HEK293 (cell line): ENCODE results near the gene MAPK8IP3.

ENCODE experiments used
- CTCF ChIA-PET: fragments of 350-600 bp; formaldehyde crosslinking; extraction: SDS; loops from one replicate; lab custom pipeline; 2021; ENCODE audit warnings: antibody characterized with exemption; lab: Yijun Ruan, JAX
- POLR2A ChIA-PET: fragments of 300-600 bp; formaldehyde crosslinking; extraction: SDS; loops from one replicate; lab custom pipeline; 2020; ENCODE audit warnings: antibody characterized with exemption, inconsistent platforms; lab: Yijun Ruan, JAX
- H3K27ac ChIP-seq: fragments of 200-500 bp; sonication (Bioruptor generic); 2 replicates; pipeline ENCODE4 v1.5.1; 2014; ENCODE audit warnings: low read depth, low read length, control low read depth, inconsistent platforms; ENCODE audit errors: extremely low read depth
- H3K36me3 ChIP-seq, 2 experiments: fragments of 200-500 bp in 1 of 2; sonication (Bioruptor generic) in 1 of 2; 1 replicate in 1 of 2; 2 replicates in 1 of 2; pipeline ENCODE4 v1.5.1; 2014 to 2017; ENCODE audit warnings: inconsistent platforms in 2 of 2, low read length in 2 of 2; ENCODE audit not compliant: control insufficient read depth in 2 of 2, insufficient read depth in 1 of 2
- H3K4me1 ChIP-seq: fragments of 200-500 bp; sonication (Bioruptor generic); 2 replicates; pipeline ENCODE4 v1.5.1; 2014; ENCODE audit warnings: mild to moderate bottlenecking, low read length, inconsistent platforms; ENCODE audit not compliant: control insufficient read depth, insufficient read depth
- H3K4me3 ChIP-seq: 2 replicates; pipeline ENCODE4 v1.5.1; 2011; ENCODE audit warnings: low read depth, mild to moderate bottlenecking, control low read depth, low read length, moderate library complexity
- H3K9me3 ChIP-seq: fragments of 200-500 bp; sonication (Bioruptor generic); 2 replicates; pipeline ENCODE4 v1.5.1; 2014; ENCODE audit warnings: low read depth, low read length, inconsistent platforms; ENCODE audit not compliant: control insufficient read depth, insufficient read depth
- KLF10 ChIP-seq: fragments of 450-650 bp; IDR thresholded peaks from 2 replicates; pipeline ENCODE4 v1.5.1; 2018; ENCODE audit warnings: missing biosample characterization, mild to moderate bottlenecking, missing genetic modification characterization
- YY2 ChIP-seq: fragments of 450-650 bp; formaldehyde crosslinking; IDR thresholded peaks from 2 replicates; pipeline ENCODE4 v1.5.1; 2016; ENCODE audit warnings: missing biosample characterization, missing genetic modification characterization
- ZBTB17 ChIP-seq: fragments of 450-650 bp; formaldehyde crosslinking; IDR thresholded peaks from 2 replicates; pipeline ENCODE4 v1.5.1; 2016; ENCODE audit warnings: missing biosample characterization, missing genetic modification characterization
- ZBTB7A ChIP-seq: fragments of 450-650 bp; formaldehyde crosslinking; IDR thresholded peaks from 2 replicates; pipeline ENCODE4 v1.5.1; 2016; ENCODE audit warnings: low read depth, missing biosample characterization, missing genetic modification characterization
- ZBTB8A ChIP-seq: fragments of 450-650 bp; formaldehyde crosslinking; IDR thresholded peaks from 2 replicates; pipeline ENCODE4 v1.5.1; 2016; ENCODE audit warnings: missing biosample characterization, missing genetic modification characterization
- ZNF266 ChIP-seq: fragments of 450-650 bp; formaldehyde crosslinking; IDR thresholded peaks from 2 replicates; pipeline ENCODE4 v1.5.1; 2016; ENCODE audit warnings: missing biosample characterization, missing genetic modification characterization, low read depth
- ZNF423 ChIP-seq: fragments of 450-650 bp; formaldehyde crosslinking; IDR thresholded peaks from 2 replicates; pipeline ENCODE4 v1.5.1; 2016; ENCODE audit warnings: missing biosample characterization, missing genetic modification characterization
- ZNF561 ChIP-seq: fragments of 450-650 bp; IDR thresholded peaks from 2 replicates; pipeline ENCODE4 v1.5.1; 2018; ENCODE audit warnings: missing biosample characterization, missing genetic modification characterization, borderline replicate concordance
- ZNF600 ChIP-seq: fragments of 450-650 bp; formaldehyde crosslinking; IDR thresholded peaks from 2 replicates; pipeline ENCODE4 v1.5.1; 2016; ENCODE audit warnings: missing biosample characterization, missing genetic modification characterization
- ZNF621 ChIP-seq: fragments of 450-650 bp; formaldehyde crosslinking; IDR thresholded peaks from 2 replicates; pipeline ENCODE4 v1.5.1; 2017; ENCODE audit warnings: missing biosample characterization, missing genetic modification characterization
- ZNF626 ChIP-seq: fragments of 450-650 bp; sonication (Bioruptor Pico); formaldehyde crosslinking; IDR thresholded peaks from 2 replicates; pipeline ENCODE4 v1.5.1; 2018; ENCODE audit warnings: missing biosample characterization, missing genetic modification characterization, inconsistent platforms
- ZNF658 ChIP-seq: fragments of 450-650 bp; formaldehyde crosslinking; IDR thresholded peaks from 2 replicates; pipeline ENCODE4; 2016; ENCODE audit warnings: missing biosample characterization, missing genetic modification characterization
- ZNF664 ChIP-seq: fragments of 450-650 bp; formaldehyde crosslinking; IDR thresholded peaks from 2 replicates; pipeline ENCODE4 v1.5.1; 2016; ENCODE audit warnings: missing biosample characterization, missing genetic modification characterization
- ZNF677 ChIP-seq: fragments of 450-650 bp; IDR thresholded peaks from 2 replicates; pipeline ENCODE4 v1.5.0; 2018; ENCODE audit warnings: missing biosample characterization, mild to moderate bottlenecking, missing genetic modification characterization, moderate library complexity
- TF ChIP-seq, protein P1 (sequence below): fragments of 450-650 bp; formaldehyde crosslinking; IDR thresholded peaks from 2 replicates; pipeline ENCODE4 v1.5.1; 2016; ENCODE audit warnings: missing biosample characterization, missing genetic modification characterization
- TF ChIP-seq, protein P2 (sequence below): fragments of 450-650 bp; formaldehyde crosslinking; IDR thresholded peaks from 2 replicates; pipeline ENCODE4 v1.5.1; 2016; ENCODE audit warnings: missing biosample characterization, missing genetic modification characterization
- TF ChIP-seq, protein P3 (sequence below): fragments of 450-650 bp; formaldehyde crosslinking; IDR thresholded peaks from 2 replicates; pipeline ENCODE4 v1.5.1; 2016; ENCODE audit warnings: missing biosample characterization, missing genetic modification characterization
- TF ChIP-seq, protein P4 (sequence below): fragments of 450-650 bp; formaldehyde crosslinking; IDR thresholded peaks from 2 replicates; pipeline ENCODE4 v1.5.1; 2017; ENCODE audit warnings: missing biosample characterization, missing genetic modification characterization

MAPK8IP3 gene

DNA sequence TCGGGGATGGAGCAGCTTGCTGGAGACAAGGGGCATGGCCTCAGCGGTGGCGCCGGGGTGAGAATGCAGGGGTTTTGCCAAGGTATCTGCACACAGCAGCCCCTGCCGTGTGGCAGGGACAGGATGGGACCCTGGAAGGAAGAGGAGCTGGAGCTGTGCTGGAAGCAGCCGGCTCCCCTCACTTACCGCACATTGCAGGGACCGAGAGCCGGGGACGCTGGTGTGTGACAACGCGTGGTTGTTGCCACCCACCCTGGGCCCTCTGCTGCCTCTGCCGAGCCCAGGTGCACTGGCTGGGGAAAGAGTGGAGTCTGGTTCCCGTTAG, 79.8 kb downstream of the MAPK8IP3 start:
- Histone ChIP-seq H3K4me1 (peaks cover 6% of the 10 kb centered on the region), H3K4me3 (no peak overlapping the region), H3K9me3 (no peaks in the 10 kb centered on the region), H3K36me3 (peaks cover 12 to 58% of the 10 kb centered on the region in 2 experiments; a peak in 2 of 3 replicates), H3K27ac (no peak overlapping the region)
- POLR2A ChIA-PET, result no interaction called here
- CTCF ChIA-PET, result no interaction called here
- TF ChIP-seq ZNF600 (tag by site-specific recombination), result peak; percentile 23; the same call in 1 of the 2 replicates
- no peak for TF ChIP-seq YY2 (tag by site-specific recombination)
- TF ChIP-seq, protein P1, sequence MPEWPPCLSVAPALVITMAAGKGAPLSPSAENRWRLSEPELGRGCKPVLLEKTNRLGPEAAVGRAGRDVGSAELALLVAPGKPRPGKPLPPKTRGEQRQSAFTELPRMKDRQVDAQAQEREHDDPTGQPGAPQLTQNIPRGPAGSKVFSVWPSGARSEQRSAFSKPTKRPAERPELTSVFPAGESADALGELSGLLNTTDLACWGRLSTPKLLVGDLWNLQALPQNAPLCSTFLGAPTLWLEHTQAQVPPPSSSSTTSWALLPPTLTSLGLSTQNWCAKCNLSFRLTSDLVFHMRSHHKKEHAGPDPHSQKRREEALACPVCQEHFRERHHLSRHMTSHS (tag by site-specific recombination), result no peak
- TF ChIP-seq, all 188 proteins: peak for 1

DNA sequence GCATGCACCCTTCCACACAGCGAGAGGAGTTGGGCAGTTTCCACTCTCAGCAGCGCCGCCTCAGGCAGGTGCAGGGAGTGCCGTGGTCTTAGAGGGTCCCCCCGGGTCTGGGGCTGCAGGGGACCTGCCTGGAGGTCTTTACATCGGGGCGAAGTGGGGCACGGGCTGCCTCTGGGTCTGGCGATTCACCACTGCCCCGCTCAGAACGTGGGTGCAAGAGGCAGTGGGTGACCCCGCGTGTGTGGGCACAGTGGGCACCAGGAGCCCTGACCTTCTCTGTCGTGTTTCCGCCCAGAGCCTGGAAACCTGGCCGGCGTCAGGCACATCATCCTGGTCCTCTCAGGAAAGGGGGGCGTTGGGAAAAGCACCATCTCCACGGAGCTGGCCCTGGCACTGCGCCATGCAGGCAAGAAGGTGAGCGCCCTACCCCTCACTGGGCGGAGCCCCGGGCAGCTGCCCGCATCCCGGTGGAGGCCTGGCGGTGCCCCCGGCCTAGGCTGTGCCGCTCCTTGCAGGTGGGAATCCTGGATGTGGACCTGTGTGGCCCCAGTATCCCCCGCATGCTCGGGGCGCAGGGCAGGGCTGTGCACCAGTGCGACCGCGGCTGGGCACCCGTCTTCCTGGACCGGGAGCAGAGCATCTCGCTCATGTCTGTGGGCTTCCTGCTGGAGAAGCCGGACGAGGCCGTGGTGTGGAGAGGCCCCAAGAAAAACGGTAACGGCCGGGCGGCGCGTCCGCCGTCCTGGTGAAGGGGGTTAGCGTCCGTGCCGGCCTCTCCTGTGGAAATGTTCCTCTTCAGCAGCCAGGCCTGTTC, 80.5 kb downstream of the MAPK8IP3 start:
- no peak overlapping the region for H3K27ac ChIP-seq
- H3K9me3 ChIP-seq, result no peaks in the 10 kb centered on the region
- TF ChIP-seq ZNF677 (tag by site-specific recombination) (no peak), ZNF561 (tag by site-specific recombination) (no peak), ZBTB8A (no peak), ZBTB17 (tag by site-specific recombination) (no peak), KLF10 (tag by site-specific recombination) (no peak)
- TF ChIP-seq, protein P2, sequence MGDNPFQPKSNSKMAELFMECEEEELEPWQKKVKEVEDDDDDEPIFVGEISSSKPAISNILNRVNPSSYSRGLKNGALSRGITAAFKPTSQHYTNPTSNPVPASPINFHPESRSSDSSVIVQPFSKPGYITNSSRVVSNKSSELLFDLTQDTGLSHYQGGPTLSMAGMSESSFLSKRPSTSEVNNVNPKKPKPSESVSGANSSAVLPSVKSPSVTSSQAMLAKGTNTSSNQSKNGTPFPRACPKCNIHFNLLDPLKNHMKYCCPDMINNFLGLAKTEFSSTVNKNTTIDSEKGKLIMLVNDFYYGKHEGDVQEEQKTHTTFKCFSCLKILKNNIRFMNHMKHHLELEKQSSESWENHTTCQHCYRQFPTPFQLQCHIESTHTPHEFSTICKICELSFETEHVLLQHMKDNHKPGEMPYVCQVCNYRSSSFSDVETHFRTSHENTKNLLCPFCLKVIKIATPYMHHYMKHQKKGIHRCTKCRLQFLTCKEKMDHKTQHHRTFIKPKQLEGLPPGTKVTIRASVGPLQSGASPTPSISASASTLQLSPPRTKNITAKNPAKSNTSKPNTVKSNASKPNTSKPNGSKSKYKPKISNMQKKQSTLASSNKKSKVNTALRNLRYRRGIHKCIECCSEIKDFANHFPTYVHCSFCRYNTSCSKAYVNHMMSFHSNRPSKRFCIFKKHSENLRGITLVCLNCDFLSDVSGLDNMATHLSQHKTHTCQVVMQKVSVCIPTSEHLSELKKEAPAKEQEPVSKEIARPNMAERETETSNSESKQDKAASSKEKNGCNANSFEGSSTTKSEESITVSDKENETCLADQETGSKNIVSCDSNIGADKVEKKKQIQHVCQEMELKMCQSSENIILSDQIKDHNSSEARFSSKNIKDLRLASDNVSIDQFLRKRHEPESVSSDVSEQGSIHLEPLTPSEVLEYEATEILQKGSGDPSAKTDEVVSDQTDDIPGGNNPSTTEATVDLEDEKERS (tag by site-specific recombination), result no peak
- TF ChIP-seq, protein P3, sequence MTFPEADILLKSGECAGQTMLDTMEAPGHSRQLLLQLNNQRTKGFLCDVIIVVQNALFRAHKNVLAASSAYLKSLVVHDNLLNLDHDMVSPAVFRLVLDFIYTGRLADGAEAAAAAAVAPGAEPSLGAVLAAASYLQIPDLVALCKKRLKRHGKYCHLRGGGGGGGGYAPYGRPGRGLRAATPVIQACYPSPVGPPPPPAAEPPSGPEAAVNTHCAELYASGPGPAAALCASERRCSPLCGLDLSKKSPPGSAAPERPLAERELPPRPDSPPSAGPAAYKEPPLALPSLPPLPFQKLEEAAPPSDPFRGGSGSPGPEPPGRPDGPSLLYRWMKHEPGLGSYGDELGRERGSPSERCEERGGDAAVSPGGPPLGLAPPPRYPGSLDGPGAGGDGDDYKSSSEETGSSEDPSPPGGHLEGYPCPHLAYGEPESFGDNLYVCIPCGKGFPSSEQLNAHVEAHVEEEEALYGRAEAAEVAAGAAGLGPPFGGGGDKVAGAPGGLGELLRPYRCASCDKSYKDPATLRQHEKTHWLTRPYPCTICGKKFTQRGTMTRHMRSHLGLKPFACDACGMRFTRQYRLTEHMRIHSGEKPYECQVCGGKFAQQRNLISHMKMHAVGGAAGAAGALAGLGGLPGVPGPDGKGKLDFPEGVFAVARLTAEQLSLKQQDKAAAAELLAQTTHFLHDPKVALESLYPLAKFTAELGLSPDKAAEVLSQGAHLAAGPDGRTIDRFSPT (tag by site-specific recombination), result peak; percentile 63; the same call in 1 of the 2 replicates
- ChIA-PET POLR2A (no interaction called here), CTCF (no interaction called here)
- H3K36me3 ChIP-seq, result peaks cover 11 to 60% of the 10 kb centered on the region in 2 experiments; a peak in 2 of 3 replicates
- H3K4me1 ChIP-seq, result 0 out of 2 replicates have a peak, but pooled peaks cover 2% of the 10 kb centered on the region
- no peak overlapping the region for H3K4me3 ChIP-seq

DNA sequence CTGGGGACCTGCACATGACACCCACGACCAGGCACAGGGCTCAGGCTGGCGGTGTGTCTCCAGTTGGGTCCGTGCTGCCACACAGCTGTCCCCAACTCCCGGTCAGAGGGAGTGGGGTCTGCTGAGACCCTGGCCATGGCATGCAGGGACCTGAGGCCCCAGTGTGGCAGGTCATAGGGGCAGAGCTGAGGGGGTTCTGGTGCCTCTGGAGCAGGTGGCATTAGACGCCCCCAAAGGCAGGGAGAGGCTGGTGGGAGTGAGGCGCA, 81.0 kb downstream of the MAPK8IP3 start:
- Histone ChIP-seq H3K36me3 (peaks cover 11 to 60% of the 10 kb centered on the region in 2 experiments; a peak in 2 of 3 replicates), H3K4me3 (no peak overlapping the region)
- CTCF ChIA-PET, result interaction anchor here (0.6 kb wide), 1 partner anchor 24 kb away, joined by 3 read pairs; no protein-coding TSS in a partner anchor
- TF ChIP-seq ZNF626 (tag by site-specific recombination) (no peak), ZBTB17 (tag by site-specific recombination) (no peak), ZNF561 (tag by site-specific recombination) (no peak), ZNF621 (tag by site-specific recombination) (no peak), ZNF664 (no peak), ZNF266 (tag by site-specific recombination) (no peak), ZBTB7A (tag by site-specific recombination) (no peak), ZNF658 (tag by site-specific recombination) (no peak), ZNF423 (tag by site-specific recombination) (no peak)
- TF ChIP-seq, protein P2 (tag by site-specific recombination), result no peak
- TF ChIP-seq, protein P4, sequence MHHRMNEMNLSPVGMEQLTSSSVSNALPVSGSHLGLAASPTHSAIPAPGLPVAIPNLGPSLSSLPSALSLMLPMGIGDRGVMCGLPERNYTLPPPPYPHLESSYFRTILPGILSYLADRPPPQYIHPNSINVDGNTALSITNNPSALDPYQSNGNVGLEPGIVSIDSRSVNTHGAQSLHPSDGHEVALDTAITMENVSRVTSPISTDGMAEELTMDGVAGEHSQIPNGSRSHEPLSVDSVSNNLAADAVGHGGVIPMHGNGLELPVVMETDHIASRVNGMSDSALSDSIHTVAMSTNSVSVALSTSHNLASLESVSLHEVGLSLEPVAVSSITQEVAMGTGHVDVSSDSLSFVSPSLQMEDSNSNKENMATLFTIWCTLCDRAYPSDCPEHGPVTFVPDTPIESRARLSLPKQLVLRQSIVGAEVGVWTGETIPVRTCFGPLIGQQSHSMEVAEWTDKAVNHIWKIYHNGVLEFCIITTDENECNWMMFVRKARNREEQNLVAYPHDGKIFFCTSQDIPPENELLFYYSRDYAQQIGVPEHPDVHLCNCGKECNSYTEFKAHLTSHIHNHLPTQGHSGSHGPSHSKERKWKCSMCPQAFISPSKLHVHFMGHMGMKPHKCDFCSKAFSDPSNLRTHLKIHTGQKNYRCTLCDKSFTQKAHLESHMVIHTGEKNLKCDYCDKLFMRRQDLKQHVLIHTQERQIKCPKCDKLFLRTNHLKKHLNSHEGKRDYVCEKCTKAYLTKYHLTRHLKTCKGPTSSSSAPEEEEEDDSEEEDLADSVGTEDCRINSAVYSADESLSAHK (tag by site-specific recombination), result no peak

More for the DNA sequence above, 81.0 kb downstream of the MAPK8IP3 start:
- POLR2A ChIA-PET, result no interaction called here
- Histone ChIP-seq H3K4me1 (0 out of 2 replicates have a peak, but pooled peaks cover 2% of the 10 kb centered on the region), H3K9me3 (no peaks in the 10 kb centered on the region), H3K27ac (no peak overlapping the region)
